Measurements from ENCODE around the gene MAP3K20.

GRCh38 chr2:173151671-173152401, 76.2 kb downstream of the MAP3K20 start:
- TF ChIP-seq MAX (IDR thresholded peaks at IDR 0.05; ENCODE audit: low read depth, low read length) (no peak), BCL3 (IDR thresholded peaks at IDR 0.05; ENCODE audit: borderline replicate concordance, insufficient read depth, low read depth, low read length, poor library complexity, severe bottlenecking) (no peak), CTCF (IDR thresholded peaks at IDR 0.05 in 2 of 3, conservative IDR thresholded peaks at IDR 0.05 in 1 of 3; ENCODE audit: control insufficient read depth in 2 of 3, extremely low read depth in 1 of 3, insufficient read depth in 1 of 3, low read depth in 3 of 3, low read length in 3 of 3) (no peak), POLR2A (IDR thresholded peaks at IDR 0.05; ENCODE audit: low read depth, low read length) (no peak), ATF2 (IDR thresholded peaks at IDR 0.05; ENCODE audit: low read length) (no peak), ATF3 (IDR thresholded peaks at IDR 0.05; ENCODE audit: borderline replicate concordance, extremely low read depth, low read depth, low read length) (no peak)
